ENCODE results near the gene PAQR7.

GRCh38 chr1:25821112-25821476 is 54.4 kb downstream of the PAQR7 start:
- TF ChIP-seq CTCF (IDR thresholded peaks at IDR 0.05; ENCODE audit: low read depth, low read length, poor library complexity, severe bottlenecking) (no peak), EZH2phosphoT487 (IDR thresholded peaks at IDR 0.05; ENCODE audit: borderline replicate concordance, low read length) (no peak)

Measured in DOHH2 (cell line).